Coronary artery (tissue), 2 donors: ENCODE measurements around the gene DCAKD.

Experiments used
- DNase-seq: peaks from one replicate; pipeline ENCODE4 v3.0.0-alpha.2; 2017; ENCODE audit warnings: low spot score
- H3K27ac ChIP-seq, 2 donors: fragments of 200-600 bp; sonication (generic); one replicate each; pipeline ENCODE4 v1.5.1; 2016 to 2019
- H3K4me3 ChIP-seq: fragments of 200-600 bp; sonication (generic); 2 replicates; pipeline ENCODE4 v1.5.1; 2016; ENCODE audit warnings: mild to moderate bottlenecking, moderate library complexity
- TF ChIP-seq, protein P1 (sequence below): fragments of 200-600 bp; sonication (generic); IDR thresholded peaks from one replicate; pipeline ENCODE4 v1.5.1; 2019; ENCODE audit warnings: antibody characterized with exemption

Gene DCAKD

DNA sequence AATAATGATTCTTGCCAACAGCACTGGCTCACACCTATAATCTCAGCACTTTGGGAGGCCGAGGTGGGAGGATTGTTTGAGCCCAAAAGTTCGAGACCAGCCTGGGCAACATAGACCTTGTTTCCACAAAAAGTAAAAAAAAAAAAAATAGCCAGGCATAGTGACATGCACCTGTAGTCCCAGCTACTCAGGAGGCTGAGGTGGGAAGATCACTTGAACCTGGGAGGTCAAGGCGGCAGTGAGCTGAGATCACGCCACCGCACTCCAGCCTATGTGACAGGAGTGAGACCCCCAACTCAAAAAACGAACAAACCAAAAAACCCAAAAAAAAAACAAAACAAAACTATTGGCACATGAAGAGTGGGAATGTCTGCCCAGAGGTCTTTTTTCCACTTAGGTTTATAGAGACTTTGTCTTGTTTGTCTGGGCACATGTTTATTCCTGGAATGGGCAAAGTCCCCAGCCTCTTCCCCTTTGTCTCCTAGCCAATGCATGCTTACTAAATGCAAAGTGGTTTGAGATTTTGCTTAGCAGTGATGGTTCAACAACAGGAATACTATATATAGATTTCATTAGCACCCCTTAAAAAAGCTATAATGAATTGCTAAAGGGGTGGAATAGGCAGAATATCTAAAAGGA lies 35.6 kb upstream of the DCAKD start:
- TF ChIP-seq, protein P1, sequence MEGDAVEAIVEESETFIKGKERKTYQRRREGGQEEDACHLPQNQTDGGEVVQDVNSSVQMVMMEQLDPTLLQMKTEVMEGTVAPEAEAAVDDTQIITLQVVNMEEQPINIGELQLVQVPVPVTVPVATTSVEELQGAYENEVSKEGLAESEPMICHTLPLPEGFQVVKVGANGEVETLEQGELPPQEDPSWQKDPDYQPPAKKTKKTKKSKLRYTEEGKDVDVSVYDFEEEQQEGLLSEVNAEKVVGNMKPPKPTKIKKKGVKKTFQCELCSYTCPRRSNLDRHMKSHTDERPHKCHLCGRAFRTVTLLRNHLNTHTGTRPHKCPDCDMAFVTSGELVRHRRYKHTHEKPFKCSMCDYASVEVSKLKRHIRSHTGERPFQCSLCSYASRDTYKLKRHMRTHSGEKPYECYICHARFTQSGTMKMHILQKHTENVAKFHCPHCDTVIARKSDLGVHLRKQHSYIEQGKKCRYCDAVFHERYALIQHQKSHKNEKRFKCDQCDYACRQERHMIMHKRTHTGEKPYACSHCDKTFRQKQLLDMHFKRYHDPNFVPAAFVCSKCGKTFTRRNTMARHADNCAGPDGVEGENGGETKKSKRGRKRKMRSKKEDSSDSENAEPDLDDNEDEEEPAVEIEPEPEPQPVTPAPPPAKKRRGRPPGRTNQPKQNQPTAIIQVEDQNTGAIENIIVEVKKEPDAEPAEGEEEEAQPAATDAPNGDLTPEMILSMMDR: no peak
- H3K4me3 ChIP-seq: no peak overlapping the region
- peak overlapping the region; percentile 63 to 78 for H3K27ac ChIP-seq
- DNase-seq: no peak

DNA sequence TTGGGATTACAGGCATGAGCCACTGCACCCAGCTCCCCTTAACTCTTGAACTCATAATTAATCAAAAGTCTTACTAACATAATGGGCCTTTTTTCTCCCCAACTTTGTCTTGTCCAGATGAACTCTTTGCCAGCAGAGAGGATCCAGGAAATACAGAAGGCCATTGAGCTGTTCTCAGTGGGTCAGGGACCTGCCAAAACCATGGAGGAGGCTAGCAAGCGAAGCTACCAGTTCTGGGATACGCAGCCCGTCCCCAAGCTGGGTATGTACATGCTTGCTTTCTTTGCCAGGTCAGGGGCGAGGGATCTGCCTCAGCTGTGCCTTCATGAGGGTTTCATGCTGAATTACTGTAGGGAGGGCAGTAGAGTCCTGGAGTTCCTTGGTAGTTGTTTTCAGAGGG lies 35.0 kb upstream of the DCAKD start:
- no peak for DNase-seq
- peak overlapping the region; percentile 15 to 63 for H3K27ac ChIP-seq
- no peak overlapping the region for H3K4me3 ChIP-seq
- TF ChIP-seq, protein P1: no peak

DNA sequence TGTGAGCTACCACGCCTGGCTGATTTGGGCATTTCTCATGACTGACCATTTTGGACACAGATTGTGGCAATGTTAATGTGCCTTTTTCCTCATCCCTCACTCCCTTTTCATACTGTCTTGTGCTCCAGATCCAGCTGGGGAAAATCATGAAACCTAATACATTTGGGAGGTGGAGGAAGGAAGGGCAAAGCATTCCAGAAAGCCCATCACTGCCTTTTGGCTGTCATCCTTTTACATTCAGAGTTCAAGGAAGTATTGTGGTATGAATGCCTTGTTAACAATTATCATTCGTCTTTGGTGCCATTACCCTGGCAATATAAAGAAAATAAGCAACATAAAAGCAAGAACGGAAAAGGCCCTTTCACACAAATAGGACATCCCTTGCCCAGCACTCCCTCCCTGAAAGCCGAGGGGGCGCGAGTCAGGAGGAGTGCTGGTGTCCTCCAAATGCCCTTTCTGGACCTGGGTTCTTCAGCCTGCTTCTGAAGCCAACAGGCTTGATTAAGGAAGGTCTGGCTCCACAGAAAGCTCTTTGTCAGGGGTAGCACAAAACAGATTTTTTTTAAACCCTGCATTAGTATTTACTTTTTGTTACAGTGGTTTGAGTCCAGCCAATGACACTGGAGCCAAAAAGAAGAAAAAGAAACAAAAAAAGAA lies 29.7 kb upstream of the DCAKD start:
- no peak overlapping the region for H3K4me3 ChIP-seq
- no peak for DNase-seq
- H3K27ac ChIP-seq: no peak overlapping the region
- TF ChIP-seq, protein P1: no peak

DNA sequence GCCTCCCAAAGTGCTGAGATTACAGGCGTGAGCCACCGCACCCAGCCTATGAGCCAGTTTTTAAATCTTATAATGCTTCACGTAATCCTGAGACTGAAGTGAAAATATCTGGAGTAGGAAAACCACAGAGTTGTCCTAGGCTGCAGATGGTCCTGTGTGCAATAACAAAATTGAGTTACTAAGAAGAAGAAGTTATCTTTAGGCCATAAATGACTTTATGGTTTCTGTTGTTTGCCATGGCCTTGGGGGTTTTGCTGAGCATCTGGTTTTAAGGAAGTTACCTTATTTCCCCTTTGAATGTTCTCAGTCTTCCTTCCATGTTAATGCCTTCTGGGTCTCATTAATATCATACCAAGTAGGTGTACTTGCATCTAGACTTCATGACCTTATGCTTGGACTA lies 26.2 kb upstream of the DCAKD start:
- Histone ChIP-seq H3K4me3 (no peak overlapping the region), H3K27ac (peak overlapping the region in 1 of 2 donors; percentile 42)
- DNase-seq: no peak
- TF ChIP-seq, protein P1: no peak

DNA sequence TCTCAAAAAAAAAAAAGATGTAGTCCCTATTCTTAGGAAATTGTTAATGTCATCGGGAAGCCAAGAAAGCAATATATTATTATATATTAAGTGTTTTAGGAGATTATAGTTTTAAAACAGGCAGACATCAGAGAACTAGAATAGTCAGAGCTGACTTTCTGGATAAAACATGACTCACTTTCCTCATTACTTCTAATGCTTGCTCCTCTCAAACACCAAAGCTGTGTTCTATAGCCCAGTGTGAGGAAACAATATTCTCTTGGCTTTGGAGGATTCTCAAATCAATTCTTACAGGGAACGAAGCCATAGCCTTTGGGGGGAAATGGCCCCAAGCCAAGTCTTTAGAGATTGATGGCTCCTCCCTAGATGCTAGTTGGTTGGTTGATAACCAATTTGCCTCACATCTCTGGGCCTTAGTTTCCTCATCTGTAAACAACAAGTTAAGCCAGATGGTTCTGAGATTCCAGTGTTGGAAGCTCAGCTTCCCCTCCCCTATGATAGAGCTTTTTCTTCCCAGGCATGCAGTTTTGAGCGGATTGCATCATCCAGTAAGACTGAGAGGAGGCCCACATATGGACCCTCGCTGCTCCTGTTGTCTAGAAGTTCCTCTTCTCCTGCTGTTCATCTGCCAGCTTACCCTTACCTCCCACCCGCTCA lies 22.1 kb upstream of the DCAKD start:
- DNase-seq: no peak
- H3K27ac ChIP-seq: peak overlapping the region; percentile 22 to 59
- H3K4me3 ChIP-seq: no peak overlapping the region
- TF ChIP-seq, protein P1: no peak

DNA sequence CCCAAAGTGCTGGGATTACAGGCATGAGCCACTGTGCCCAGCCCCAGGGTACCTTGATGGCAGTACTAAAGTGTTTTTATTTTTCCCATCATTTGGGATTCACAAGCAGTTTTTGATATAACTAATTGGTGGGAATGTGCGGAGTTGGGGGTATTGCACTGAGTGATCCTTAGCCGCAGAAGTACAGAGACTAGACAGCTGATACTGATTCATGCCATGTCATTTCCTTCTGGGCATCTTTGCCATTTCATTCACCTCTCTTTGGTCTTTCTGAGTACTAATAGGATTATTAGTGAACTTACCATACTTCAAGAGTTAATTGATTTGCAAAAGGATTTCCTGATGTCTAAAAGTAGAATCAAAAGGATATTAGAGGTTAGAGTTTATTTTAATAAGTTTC lies 19.4 kb upstream of the DCAKD start:
- H3K27ac ChIP-seq: no peak overlapping the region
- no peak overlapping the region for H3K4me3 ChIP-seq
- TF ChIP-seq, protein P1: no peak
- no peak for DNase-seq
